ENCODE results near the gene FTSJ3.

DNA sequence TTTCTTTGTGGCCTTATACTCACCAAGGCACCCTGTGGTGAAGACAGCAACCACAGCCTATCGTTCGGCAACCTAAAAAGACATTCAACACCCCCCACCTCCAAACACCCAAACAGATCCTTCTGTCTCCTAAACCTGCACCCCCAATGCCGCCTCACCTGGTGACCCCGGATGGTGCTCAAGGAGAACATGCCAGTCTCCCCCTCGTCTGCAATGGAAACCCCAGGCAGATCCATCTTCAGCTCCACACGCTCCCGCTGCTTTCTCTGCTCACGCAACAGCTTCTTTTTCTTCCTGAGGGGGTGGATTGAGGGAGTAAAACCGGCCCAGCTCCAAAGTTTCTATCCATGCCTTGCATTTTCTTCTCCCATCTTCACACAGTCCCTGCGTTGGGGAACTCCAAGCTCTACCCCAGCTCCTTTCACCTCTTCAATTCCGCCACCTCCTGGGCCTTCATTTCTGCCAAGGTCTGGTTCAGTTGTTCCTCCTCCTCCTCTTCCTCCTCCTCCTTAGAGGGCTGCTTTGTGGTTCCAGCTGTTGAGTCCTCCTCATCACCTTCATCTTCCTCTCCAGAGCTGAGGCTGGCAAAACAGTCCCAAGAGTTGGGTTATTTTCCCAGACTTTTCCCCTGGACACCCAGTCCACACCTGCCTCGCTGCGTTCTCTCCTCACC is 3.7 kb downstream of the FTSJ3 start:
- TF ChIP-seq, protein P1, sequence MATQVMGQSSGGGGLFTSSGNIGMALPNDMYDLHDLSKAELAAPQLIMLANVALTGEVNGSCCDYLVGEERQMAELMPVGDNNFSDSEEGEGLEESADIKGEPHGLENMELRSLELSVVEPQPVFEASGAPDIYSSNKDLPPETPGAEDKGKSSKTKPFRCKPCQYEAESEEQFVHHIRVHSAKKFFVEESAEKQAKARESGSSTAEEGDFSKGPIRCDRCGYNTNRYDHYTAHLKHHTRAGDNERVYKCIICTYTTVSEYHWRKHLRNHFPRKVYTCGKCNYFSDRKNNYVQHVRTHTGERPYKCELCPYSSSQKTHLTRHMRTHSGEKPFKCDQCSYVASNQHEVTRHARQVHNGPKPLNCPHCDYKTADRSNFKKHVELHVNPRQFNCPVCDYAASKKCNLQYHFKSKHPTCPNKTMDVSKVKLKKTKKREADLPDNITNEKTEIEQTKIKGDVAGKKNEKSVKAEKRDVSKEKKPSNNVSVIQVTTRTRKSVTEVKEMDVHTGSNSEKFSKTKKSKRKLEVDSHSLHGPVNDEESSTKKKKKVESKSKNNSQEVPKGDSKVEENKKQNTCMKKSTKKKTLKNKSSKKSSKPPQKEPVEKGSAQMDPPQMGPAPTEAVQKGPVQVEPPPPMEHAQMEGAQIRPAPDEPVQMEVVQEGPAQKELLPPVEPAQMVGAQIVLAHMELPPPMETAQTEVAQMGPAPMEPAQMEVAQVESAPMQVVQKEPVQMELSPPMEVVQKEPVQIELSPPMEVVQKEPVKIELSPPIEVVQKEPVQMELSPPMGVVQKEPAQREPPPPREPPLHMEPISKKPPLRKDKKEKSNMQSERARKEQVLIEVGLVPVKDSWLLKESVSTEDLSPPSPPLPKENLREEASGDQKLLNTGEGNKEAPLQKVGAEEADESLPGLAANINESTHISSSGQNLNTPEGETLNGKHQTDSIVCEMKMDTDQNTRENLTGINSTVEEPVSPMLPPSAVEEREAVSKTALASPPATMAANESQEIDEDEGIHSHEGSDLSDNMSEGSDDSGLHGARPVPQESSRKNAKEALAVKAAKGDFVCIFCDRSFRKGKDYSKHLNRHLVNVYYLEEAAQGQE (IDR thresholded peaks at IDR 0.05) = no peak
- no peak for TF ChIP-seq EGR1 (IDR thresholded peaks at IDR 0.05; ENCODE audit: low read depth in 2 of 2)
- TF ChIP-seq, protein P2, sequence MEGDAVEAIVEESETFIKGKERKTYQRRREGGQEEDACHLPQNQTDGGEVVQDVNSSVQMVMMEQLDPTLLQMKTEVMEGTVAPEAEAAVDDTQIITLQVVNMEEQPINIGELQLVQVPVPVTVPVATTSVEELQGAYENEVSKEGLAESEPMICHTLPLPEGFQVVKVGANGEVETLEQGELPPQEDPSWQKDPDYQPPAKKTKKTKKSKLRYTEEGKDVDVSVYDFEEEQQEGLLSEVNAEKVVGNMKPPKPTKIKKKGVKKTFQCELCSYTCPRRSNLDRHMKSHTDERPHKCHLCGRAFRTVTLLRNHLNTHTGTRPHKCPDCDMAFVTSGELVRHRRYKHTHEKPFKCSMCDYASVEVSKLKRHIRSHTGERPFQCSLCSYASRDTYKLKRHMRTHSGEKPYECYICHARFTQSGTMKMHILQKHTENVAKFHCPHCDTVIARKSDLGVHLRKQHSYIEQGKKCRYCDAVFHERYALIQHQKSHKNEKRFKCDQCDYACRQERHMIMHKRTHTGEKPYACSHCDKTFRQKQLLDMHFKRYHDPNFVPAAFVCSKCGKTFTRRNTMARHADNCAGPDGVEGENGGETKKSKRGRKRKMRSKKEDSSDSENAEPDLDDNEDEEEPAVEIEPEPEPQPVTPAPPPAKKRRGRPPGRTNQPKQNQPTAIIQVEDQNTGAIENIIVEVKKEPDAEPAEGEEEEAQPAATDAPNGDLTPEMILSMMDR (IDR thresholded peaks at IDR 0.05; ENCODE audit: low read depth, low read length, missing input control) = no peak
- no peak for TF ChIP-seq TAF1 (conservative IDR thresholded peaks at IDR 0.05)
- TF ChIP-seq SP1 (IDR thresholded peaks at IDR 0.05) = no peak
- TF ChIP-seq, protein P3, sequence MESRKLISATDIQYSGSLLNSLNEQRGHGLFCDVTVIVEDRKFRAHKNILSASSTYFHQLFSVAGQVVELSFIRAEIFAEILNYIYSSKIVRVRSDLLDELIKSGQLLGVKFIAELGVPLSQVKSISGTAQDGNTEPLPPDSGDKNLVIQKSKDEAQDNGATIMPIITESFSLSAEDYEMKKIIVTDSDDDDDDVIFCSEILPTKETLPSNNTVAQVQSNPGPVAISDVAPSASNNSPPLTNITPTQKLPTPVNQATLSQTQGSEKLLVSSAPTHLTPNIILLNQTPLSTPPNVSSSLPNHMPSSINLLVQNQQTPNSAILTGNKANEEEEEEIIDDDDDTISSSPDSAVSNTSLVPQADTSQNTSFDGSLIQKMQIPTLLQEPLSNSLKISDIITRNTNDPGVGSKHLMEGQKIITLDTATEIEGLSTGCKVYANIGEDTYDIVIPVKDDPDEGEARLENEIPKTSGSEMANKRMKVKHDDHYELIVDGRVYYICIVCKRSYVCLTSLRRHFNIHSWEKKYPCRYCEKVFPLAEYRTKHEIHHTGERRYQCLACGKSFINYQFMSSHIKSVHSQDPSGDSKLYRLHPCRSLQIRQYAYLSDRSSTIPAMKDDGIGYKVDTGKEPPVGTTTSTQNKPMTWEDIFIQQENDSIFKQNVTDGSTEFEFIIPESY (IDR thresholded peaks at IDR 0.05) = no peak
- TF ChIP-seq, protein P4, sequence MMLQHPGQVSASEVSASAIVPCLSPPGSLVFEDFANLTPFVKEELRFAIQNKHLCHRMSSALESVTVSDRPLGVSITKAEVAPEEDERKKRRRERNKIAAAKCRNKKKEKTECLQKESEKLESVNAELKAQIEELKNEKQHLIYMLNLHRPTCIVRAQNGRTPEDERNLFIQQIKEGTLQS (IDR thresholded peaks at IDR 0.05) = no peak
- no peak for TF ChIP-seq YY1 (IDR thresholded peaks at IDR 0.05)
- TF ChIP-seq GABPA (IDR thresholded peaks at IDR 0.05 in 1 of 2, conservative IDR thresholded peaks at IDR 0.05 in 1 of 2) = no peak
- TF ChIP-seq RAD21 (IDR thresholded peaks at IDR 0.05) = no peak
- TF ChIP-seq FOXA1 (IDR thresholded peaks at IDR 0.05) = no peak
- no peak for TF ChIP-seq HNF4A (conservative IDR thresholded peaks at IDR 0.05)
- TF ChIP-seq JUND (IDR thresholded peaks at IDR 0.05) = no peak
- TF ChIP-seq, protein P5, sequence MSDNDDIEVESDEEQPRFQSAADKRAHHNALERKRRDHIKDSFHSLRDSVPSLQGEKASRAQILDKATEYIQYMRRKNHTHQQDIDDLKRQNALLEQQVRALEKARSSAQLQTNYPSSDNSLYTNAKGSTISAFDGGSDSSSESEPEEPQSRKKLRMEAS (IDR thresholded peaks at IDR 0.05) = no peak
